Measurements from ENCODE around the gene SPTBN1.

DNA sequence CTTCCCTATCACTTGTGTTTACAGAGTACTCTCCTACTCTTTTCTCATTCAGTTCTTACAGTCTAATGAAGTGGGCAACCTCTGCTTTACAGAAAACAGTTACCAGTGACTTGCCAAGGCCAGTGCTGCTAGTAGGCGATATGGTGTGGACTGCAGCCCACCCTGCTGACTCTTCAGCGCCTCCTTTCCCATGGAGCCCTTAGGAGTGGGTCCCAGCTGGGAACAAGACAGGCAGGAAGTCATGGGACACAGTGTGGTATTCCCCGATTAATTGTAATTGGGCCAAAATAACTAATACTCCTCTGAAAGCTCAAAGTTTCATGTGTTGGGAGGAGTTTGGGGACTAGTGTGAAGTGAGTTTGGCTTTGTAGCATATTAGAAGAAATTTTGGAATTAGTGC lies 147.2 kb downstream of the SPTBN1 start:
- no peak for TF ChIP-seq CTCF (IDR thresholded peaks at IDR 0.05)
- no peak for TF ChIP-seq POLR2A (IDR thresholded peaks at IDR 0.05)
